Measurements from ENCODE around the gene NPAS3. TPM values are rescaled to one million over a fixed set of nuclear protein-coding genes. Genes with fewer than 3 reads are reported as not detected.
A peak's percentile ranks its signal among the peaks of the same experiment; 100 is the strongest.

NPAS3 gene
- total RNA-seq, 1 experiment from 2014 or later, result 0.35 TPM

- Mint-ChIP-seq H3K27me3 (ENCODE audit: insufficient read depth, unreplicated experiment) (no peaks in the 10 kb centered on the region), H3K27ac (ENCODE audit: low read depth, unreplicated experiment) (no peak overlapping the region), H3K4me1 (ENCODE audit: insufficient read depth, unreplicated experiment) (peaks cover 14% of the 10 kb centered on the region), H3K4me3 (ENCODE audit: unreplicated experiment) (no peak overlapping the region), H3K9me3 (ENCODE audit: unreplicated experiment) (no peaks in the 10 kb centered on the region), H3K36me3 (ENCODE audit: insufficient read depth, unreplicated experiment) (no peaks in the 10 kb centered on the region)
- peak; percentile 50 for DNase-seq (ENCODE audit: unreplicated experiment)
- TF ChIP-seq CTCF (IDR thresholded peaks at IDR 0.05; ENCODE audit: unreplicated experiment), result no peak
- POLR2A ChIA-PET, result interaction anchor here (0.6 kb wide), 1 partner anchor 10 kb away, joined by 3 read pairs; no protein-coding TSS in a partner anchor
- CTCF ChIA-PET, result interaction anchor here (1.4 to 1.5 kb wide), 2 partner anchors 11 to 15 kb away, joined by 3 read pairs; no protein-coding TSS in a partner anchor
- BruUV-seq (replicated peaks), result no TSS peak
- intact Hi-C loops (cut with micrococcal nuclease), result no loop called here
Measured at GRCh38 chr14:33777681-33778080, 839.0 kb downstream of the NPAS3 start.

- CTCF ChIA-PET, result no interaction called here
Measured at GRCh38 chr14:33780035-33780434, 841.4 kb downstream of the NPAS3 start.

GRCh38 chr14:33781236-33781635 is 842.6 kb downstream of the NPAS3 start:
- intact Hi-C loops (cut with micrococcal nuclease), result no loop called here
- H3K27me3 Mint-ChIP-seq (ENCODE audit: insufficient read depth, unreplicated experiment), result no peaks in the 10 kb centered on the region
- H3K4me1 Mint-ChIP-seq (ENCODE audit: insufficient read depth, unreplicated experiment), result peaks cover 18% of the 10 kb centered on the region
- no peak overlapping the region for H3K27ac Mint-ChIP-seq (ENCODE audit: low read depth, unreplicated experiment)
- H3K36me3 Mint-ChIP-seq (ENCODE audit: insufficient read depth, unreplicated experiment), result no peaks in the 10 kb centered on the region
- DNase-seq (ENCODE audit: unreplicated experiment), result peak; percentile 33
- H3K9me3 Mint-ChIP-seq (ENCODE audit: unreplicated experiment), result no peaks in the 10 kb centered on the region
- CTCF ChIA-PET, result interaction anchor here (0.7 to 2.5 kb wide), 2 partner anchors 12 to 65 kb away, joined by 4 to 14 read pairs; no protein-coding TSS in a partner anchor
- no TSS peak for BruUV-seq (replicated peaks)
- POLR2A ChIA-PET, result no interaction called here
- no peak overlapping the region for H3K4me3 Mint-ChIP-seq (ENCODE audit: unreplicated experiment)
- no peak for TF ChIP-seq CTCF (IDR thresholded peaks at IDR 0.05; ENCODE audit: unreplicated experiment)

More at GRCh38 chr14:33780035-33780434, 841.4 kb downstream of the NPAS3 start:
- no peak for TF ChIP-seq CTCF (IDR thresholded peaks at IDR 0.05; ENCODE audit: unreplicated experiment)
- intact Hi-C loops (cut with micrococcal nuclease), result no loop called here
- Mint-ChIP-seq H3K36me3 (ENCODE audit: insufficient read depth, unreplicated experiment) (no peaks in the 10 kb centered on the region), H3K4me1 (ENCODE audit: insufficient read depth, unreplicated experiment) (peaks cover 18% of the 10 kb centered on the region), H3K27ac (ENCODE audit: low read depth, unreplicated experiment) (no peak overlapping the region), H3K4me3 (ENCODE audit: unreplicated experiment) (no peak overlapping the region), H3K9me3 (ENCODE audit: unreplicated experiment) (no peaks in the 10 kb centered on the region), H3K27me3 (ENCODE audit: insufficient read depth, unreplicated experiment) (no peaks in the 10 kb centered on the region)
- DNase-seq (ENCODE audit: unreplicated experiment), result no peak
- POLR2A ChIA-PET, result no interaction called here
- no TSS peak for BruUV-seq (replicated peaks)

GRCh38 chr14:33782923-33783322 is 844.2 kb downstream of the NPAS3 start:
- intact Hi-C loops (cut with micrococcal nuclease), result no loop called here
- DNase-seq (ENCODE audit: unreplicated experiment), result no peak
- no peaks in the 10 kb centered on the region for H3K36me3 Mint-ChIP-seq (ENCODE audit: insufficient read depth, unreplicated experiment)
- no TSS peak for BruUV-seq (replicated peaks)
- TF ChIP-seq CTCF (IDR thresholded peaks at IDR 0.05; ENCODE audit: unreplicated experiment), result no peak
- no peaks in the 10 kb centered on the region for H3K27me3 Mint-ChIP-seq (ENCODE audit: insufficient read depth, unreplicated experiment)
- no peaks in the 10 kb centered on the region for H3K9me3 Mint-ChIP-seq (ENCODE audit: unreplicated experiment)
- H3K4me3 Mint-ChIP-seq (ENCODE audit: unreplicated experiment), result no peak overlapping the region
- peaks cover 12% of the 10 kb centered on the region for H3K4me1 Mint-ChIP-seq (ENCODE audit: insufficient read depth, unreplicated experiment)
- ChIA-PET CTCF (interaction anchor here (0.6 to 2.5 kb wide), 4 partner anchors 8 to 1196 kb away, joined by 3 to 14 read pairs (median 4); no protein-coding TSS in a partner anchor), POLR2A (no interaction called here)
- H3K27ac Mint-ChIP-seq (ENCODE audit: low read depth, unreplicated experiment), result no peak overlapping the region
